ENCODE data around the gene ALOX12.

- TF ChIP-seq CTCF (IDR thresholded peaks at IDR 0.05) (no peak), MAX (IDR thresholded peaks at IDR 0.05; ENCODE audit: low read depth) (no peak)
- TF ChIP-seq, protein P1, sequence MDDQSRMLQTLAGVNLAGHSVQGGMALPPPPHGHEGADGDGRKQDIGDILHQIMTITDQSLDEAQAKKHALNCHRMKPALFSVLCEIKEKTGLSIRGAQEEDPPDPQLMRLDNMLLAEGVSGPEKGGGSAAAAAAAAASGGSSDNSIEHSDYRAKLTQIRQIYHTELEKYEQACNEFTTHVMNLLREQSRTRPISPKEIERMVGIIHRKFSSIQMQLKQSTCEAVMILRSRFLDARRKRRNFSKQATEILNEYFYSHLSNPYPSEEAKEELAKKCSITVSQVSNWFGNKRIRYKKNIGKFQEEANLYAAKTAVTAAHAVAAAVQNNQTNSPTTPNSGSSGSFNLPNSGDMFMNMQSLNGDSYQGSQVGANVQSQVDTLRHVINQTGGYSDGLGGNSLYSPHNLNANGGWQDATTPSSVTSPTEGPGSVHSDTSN (IDR thresholded peaks at IDR 0.05), result no peak
Observed at GRCh38 chr17:7011415-7011814, 15.6 kb downstream of the ALOX12 start.
